Measurements from ENCODE around the gene TAAR8.

Gene TAAR8

DNA sequence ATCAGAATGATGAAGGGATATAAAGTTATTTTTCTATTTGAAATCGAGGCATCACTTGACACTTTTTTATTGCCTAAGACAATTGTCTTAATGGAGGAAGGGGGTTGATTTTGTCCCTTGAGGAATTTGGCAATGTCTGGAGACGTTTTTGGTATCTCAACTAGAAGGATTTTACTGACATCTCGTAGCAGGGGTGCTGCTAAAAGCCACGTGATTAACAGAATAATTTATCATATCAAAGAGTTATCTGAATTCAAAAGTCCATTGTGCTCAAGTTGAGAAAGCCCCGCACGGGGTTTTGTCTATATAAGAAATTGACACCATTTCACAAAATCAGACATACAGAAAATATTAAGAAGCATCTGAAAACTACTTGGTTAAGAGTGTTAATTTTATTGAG lies 16.1 kb downstream of the TAAR8 start:
- no peak overlapping the region for H3K4me3 ChIP-seq (ENCODE audit: control insufficient read depth, low read depth, low read length)
- TF ChIP-seq, protein P1, sequence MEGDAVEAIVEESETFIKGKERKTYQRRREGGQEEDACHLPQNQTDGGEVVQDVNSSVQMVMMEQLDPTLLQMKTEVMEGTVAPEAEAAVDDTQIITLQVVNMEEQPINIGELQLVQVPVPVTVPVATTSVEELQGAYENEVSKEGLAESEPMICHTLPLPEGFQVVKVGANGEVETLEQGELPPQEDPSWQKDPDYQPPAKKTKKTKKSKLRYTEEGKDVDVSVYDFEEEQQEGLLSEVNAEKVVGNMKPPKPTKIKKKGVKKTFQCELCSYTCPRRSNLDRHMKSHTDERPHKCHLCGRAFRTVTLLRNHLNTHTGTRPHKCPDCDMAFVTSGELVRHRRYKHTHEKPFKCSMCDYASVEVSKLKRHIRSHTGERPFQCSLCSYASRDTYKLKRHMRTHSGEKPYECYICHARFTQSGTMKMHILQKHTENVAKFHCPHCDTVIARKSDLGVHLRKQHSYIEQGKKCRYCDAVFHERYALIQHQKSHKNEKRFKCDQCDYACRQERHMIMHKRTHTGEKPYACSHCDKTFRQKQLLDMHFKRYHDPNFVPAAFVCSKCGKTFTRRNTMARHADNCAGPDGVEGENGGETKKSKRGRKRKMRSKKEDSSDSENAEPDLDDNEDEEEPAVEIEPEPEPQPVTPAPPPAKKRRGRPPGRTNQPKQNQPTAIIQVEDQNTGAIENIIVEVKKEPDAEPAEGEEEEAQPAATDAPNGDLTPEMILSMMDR (conservative IDR thresholded peaks at IDR 0.05; ENCODE audit: control insufficient read depth, insufficient read depth, low read depth, low read length) = no peak
- DNase-seq (ENCODE audit: low read depth) = no peak

DNA sequence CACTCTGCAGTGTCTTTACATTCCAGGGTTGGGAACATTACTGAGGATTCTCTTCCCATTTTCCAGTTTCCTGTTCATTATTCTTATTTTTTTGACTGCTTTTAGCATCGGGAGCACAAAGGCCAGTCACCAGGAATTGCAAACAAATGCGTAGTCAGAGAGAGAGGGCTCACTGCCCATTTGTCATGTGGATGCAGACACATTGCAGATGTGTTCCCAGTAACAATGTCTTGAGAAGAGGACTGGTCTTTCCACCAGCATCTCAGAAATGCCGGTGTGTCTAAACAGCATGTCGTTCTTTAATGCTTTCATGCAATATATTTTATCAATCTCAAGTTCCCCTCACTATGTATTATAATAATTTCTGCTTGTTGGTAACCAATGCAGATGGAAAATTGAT lies 16.7 kb downstream of the TAAR8 start:
- no peak for DNase-seq (ENCODE audit: low read depth)
- H3K4me3 ChIP-seq (ENCODE audit: control insufficient read depth, low read depth, low read length) = no peak overlapping the region
- TF ChIP-seq, protein P1 (conservative IDR thresholded peaks at IDR 0.05; ENCODE audit: control insufficient read depth, insufficient read depth, low read depth, low read length) = no peak

DNA sequence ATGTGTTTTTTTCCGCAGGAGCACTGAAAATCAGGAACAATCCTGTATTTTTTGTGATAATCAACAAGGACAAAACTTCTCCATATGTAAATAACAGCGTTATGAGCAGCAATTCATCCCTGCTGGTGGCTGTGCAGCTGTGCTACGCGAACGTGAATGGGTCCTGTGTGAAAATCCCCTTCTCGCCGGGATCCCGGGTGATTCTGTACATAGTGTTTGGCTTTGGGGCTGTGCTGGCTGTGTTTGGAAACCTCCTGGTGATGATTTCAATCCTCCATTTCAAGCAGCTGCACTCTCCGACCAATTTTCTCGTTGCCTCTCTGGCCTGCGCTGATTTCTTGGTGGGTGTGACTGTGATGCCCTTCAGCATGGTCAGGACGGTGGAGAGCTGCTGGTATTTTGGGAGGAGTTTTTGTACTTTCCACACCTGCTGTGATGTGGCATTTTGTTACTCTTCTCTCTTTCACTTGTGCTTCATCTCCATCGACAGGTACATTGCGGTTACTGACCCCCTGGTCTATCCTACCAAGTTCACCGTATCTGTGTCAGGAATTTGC lies 17.8 kb downstream of the TAAR8 start, which contains the start of gene TAAR6:
Gene TAAR6, plus strand, starts transcription at position 102 of the 557 bp plus-strand sequence. Its CDS starts 0 bp downstream, at position 102.
- TF ChIP-seq, protein P1 (conservative IDR thresholded peaks at IDR 0.05; ENCODE audit: control insufficient read depth, insufficient read depth, low read depth, low read length) = no peak
- no peak for DNase-seq (ENCODE audit: low read depth)
- H3K4me3 ChIP-seq (ENCODE audit: control insufficient read depth, low read depth, low read length) = no peak within 1 kb of the TSS

DNA sequence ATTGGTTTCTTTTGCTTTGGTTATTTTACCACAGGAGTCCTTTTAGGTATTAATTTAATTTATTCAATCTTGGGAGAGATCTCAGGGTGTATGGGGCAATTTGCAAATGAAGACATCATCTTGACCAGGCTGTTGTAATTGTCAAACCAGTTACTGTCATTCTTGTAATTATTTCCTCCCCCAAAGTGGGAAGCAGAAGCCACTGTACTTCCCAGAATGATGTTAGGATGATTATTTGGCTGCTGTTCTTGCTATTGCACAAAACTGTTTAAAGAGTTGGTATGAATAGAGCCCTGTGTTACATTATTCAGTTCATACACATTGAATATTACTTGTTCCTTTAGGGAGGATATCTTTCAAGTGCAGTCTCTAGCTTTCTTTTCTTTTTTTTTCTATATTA lies 19.3 kb downstream of the TAAR8 start:
- TF ChIP-seq, protein P1 (conservative IDR thresholded peaks at IDR 0.05; ENCODE audit: control insufficient read depth, insufficient read depth, low read depth, low read length) = no peak

DNA sequence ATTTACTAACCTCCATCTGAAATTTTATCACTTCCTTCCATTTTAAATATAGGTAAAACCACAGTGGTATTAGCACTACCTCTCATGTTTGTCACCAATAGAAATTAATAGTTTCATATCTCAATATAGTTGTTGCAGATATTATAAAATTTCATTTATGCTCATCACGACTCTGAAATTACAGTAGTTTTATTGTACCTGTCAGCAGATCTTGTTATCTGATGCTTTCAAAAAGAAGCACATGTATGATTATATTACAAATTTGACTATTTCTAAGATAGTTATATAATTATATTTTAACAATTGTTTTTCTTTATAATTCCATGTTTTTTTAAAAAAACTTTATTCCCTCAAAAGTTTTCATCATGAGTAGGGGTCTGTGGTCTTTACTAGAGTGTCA lies 32.2 kb downstream of the TAAR8 start:
- DNase-seq (ENCODE audit: low read depth) = no peak
- H3K4me3 ChIP-seq (ENCODE audit: control insufficient read depth, low read depth, low read length) = no peak overlapping the region
- TF ChIP-seq, protein P1 (conservative IDR thresholded peaks at IDR 0.05; ENCODE audit: control insufficient read depth, insufficient read depth, low read depth, low read length) = no peak

More for the DNA sequence above, 19.3 kb downstream of the TAAR8 start:
- no peak overlapping the region for H3K4me3 ChIP-seq (ENCODE audit: control insufficient read depth, low read depth, low read length)
- no peak for DNase-seq (ENCODE audit: low read depth)

DNA sequence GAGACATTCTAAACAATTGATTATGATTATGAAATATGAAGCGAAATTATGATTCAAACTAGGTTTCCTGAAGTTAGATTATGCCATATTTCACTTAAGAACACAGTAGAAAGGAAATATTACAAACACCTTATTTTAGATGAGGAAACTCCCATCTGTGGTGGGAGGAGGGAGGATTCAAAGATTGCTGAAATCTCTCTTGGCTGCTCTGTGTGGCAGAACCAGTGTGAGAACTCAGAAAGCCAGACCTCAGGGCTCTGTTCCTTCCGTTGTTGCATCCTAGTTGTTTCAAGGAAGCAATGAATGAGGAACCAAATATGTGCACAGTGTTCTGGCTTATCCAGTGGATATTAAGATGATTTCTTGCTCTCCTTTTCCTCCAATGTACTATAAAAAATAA lies 35.0 kb downstream of the TAAR8 start:
- no peak for DNase-seq (ENCODE audit: low read depth)
- TF ChIP-seq, protein P1 (conservative IDR thresholded peaks at IDR 0.05; ENCODE audit: control insufficient read depth, insufficient read depth, low read depth, low read length) = no peak
- no peak overlapping the region for H3K4me3 ChIP-seq (ENCODE audit: control insufficient read depth, low read depth, low read length)

DNA sequence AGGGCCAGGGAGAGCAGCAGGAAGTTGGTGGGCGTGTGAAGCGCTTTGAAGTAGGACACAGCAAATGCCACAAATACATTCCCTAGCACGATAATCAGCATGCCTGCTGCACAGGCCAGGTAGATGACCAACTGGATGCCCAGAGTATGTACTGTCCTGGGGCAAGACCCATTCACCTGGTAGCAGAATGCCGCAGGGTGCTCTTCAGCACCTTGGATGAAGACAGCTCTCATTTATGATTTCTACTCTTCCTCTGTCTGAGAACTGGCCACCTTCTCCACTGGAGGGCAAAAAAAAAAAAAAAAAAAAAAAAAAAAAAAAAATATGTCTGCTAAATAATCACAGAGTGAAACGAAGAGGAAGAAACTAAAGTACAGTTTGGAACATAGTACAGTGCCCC lies 37.0 kb downstream of the TAAR8 start, which contains the start of gene TAAR5:
Gene TAAR5, minus strand, starts transcription at position 288 of the 400 bp plus-strand sequence. Its CDS starts 55 bp downstream, at position 233.
- DNase-seq (ENCODE audit: low read depth) = no peak

More for the DNA sequence above, 37.0 kb downstream of the TAAR8 start, which contains the start of gene TAAR5:
- H3K4me3 ChIP-seq (ENCODE audit: control insufficient read depth, low read depth, low read length) = no peak within 1 kb of the TSS
- TF ChIP-seq, protein P1 (conservative IDR thresholded peaks at IDR 0.05; ENCODE audit: control insufficient read depth, insufficient read depth, low read depth, low read length) = no peak
